HUES6 (cell line): ENCODE results near the gene TNNT1.

Source experiments
- H3K27ac ChIP-seq: 2 replicates; pipeline ENCODE4 v1.7.0; 2013; ENCODE audit warnings: low read depth, mild to moderate bottlenecking, low read length, inconsistent platforms
- H3K27me3 ChIP-seq: 2 replicates; pipeline ENCODE4 v1.6.1; 2013; ENCODE audit warnings: low read length; ENCODE audit not compliant: control insufficient read depth, insufficient read depth
- H3K36me3 ChIP-seq: 2 replicates; pipeline ENCODE4 v1.6.1; 2013; ENCODE audit warnings: low read length; ENCODE audit not compliant: control insufficient read depth, insufficient read depth
- H3K4me1 ChIP-seq: 2 replicates; pipeline ENCODE4 v1.6.1; 2013; ENCODE audit warnings: low read length; ENCODE audit not compliant: control insufficient read depth, insufficient read depth
- H3K4me3 ChIP-seq: 2 replicates; pipeline ENCODE4 v1.5.1; 2013; ENCODE audit warnings: low read depth, low read length
- H3K9ac ChIP-seq: one replicate; pipeline ENCODE4 v1.6.1; 2013; ENCODE audit warnings: mild to moderate bottlenecking, low read length
- H3K9me3 ChIP-seq: 2 replicates; pipeline ENCODE4 v1.6.1; 2013; ENCODE audit warnings: low read depth, low read length; ENCODE audit not compliant: control insufficient read depth, insufficient read depth

TNNT1 gene

DNA sequence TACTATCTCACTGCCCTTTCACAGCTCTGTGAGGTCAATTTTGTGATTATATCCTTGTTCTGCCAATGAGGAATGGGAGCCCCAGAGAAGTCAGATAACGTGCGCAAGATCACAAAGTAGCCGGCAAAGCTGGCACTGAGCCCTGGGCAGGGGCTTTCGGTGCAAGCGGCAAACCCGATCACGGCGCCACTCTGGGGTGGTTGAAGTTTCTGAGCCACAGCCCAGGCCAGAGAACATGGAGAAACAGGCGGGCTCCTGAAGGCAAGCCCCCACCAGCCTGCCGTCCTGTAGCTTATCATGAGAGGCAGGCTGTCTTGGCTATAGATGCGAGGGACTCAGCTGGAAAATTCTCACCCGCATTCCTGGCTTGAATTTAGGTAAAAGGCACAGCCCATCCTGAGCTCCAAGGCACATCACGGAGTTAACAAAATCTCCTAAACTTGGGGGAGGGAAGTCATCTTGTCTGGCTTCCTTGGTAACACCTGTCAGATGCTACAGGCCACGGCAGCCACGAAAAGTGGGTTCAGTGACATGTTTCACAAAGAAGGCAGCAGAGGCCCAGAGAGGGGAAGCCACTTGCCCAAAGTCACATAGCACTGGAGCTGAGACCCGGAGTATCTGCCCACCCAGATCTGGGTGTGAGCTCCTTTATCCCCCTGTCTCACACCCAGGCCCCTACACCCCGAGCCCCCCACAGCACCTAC, 12.5 kb downstream of the TNNT1 start:
- Histone ChIP-seq H3K4me3 (no peak overlapping the region), H3K27me3 (no peaks in the 10 kb centered on the region), H3K27ac (no peak overlapping the region), H3K9ac (no peak overlapping the region), H3K9me3 (no peaks in the 10 kb centered on the region), H3K36me3 (peaks cover 11% of the 10 kb centered on the region), H3K4me1 (peaks cover 4% of the 10 kb centered on the region)

DNA sequence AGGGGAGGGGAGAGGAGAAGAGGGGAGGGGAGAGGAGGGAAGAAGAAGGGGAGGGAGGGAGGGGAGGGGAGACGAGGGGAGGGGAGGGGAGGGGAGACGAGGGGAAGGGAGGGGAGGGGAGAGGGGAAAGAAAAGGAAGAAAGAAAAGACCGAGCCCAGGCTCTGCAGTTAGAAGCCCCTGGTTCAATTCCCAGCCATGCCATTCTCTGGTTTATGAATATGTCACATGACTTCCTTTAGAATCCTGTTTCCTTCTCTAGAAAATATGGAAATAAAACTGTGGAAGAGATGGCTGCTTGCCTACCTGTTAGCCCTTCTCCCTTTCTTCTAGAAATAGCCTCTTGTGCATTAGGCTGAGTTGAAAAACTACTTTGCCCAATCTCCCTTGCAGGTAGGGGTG, 14.3 kb downstream of the TNNT1 start:
- no peak overlapping the region for H3K9ac ChIP-seq
- H3K36me3 ChIP-seq: peaks cover 11% of the 10 kb centered on the region
- H3K4me3 ChIP-seq: no peak overlapping the region
- H3K4me1 ChIP-seq: no peaks in the 10 kb centered on the region; the same call in 1 of the 2 replicates
- H3K9me3 ChIP-seq: no peaks in the 10 kb centered on the region
- H3K27me3 ChIP-seq: no peaks in the 10 kb centered on the region
- no peak overlapping the region for H3K27ac ChIP-seq

DNA sequence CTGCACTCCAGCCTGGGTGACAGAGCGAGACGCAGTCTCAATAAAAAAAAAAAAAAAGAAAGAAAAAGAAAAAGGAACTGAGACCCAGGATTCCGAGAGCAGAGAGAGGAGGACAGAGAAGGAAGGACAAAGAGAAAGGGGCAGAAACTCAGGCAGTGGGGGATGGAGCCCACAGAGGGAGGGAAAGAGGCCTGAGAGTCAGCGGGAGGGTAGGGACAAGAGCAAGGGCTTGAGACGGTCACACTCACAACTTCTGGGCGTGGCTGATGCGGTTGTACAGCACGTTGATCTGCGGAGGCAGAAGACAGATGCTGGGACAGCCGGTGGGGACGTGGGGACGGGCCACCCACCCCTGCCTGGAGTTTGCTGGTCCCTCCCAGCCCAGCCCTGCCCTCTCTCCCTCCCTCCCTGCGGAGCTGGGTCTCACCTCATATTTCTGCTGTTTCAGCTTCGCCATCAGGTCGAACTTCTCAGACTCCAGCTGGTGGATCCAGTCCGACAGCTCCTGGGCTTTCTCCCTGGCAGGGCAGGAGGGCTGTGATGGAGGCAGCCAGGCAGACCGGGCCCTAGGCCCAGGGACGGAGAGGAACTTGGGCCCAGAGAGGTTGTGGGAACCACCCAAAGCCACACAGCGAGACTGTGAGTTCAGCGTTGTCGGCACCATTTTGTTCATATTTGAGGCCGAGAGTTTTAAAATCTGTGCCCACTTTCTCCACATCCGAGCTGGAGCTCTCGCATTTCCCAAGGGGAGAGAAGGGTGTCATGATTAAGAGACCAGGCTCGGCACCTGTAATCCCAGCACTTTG, 15.2 kb downstream of the TNNT1 start:
- no peaks in the 10 kb centered on the region; the same call in 1 of the 2 replicates for H3K4me1 ChIP-seq
- H3K9me3 ChIP-seq: no peaks in the 10 kb centered on the region
- no peaks in the 10 kb centered on the region for H3K27me3 ChIP-seq
- H3K9ac ChIP-seq: peak overlapping the region; percentile 26
- H3K36me3 ChIP-seq: peaks cover 10% of the 10 kb centered on the region
- no peak overlapping the region for H3K4me3 ChIP-seq
- no peak overlapping the region for H3K27ac ChIP-seq

DNA sequence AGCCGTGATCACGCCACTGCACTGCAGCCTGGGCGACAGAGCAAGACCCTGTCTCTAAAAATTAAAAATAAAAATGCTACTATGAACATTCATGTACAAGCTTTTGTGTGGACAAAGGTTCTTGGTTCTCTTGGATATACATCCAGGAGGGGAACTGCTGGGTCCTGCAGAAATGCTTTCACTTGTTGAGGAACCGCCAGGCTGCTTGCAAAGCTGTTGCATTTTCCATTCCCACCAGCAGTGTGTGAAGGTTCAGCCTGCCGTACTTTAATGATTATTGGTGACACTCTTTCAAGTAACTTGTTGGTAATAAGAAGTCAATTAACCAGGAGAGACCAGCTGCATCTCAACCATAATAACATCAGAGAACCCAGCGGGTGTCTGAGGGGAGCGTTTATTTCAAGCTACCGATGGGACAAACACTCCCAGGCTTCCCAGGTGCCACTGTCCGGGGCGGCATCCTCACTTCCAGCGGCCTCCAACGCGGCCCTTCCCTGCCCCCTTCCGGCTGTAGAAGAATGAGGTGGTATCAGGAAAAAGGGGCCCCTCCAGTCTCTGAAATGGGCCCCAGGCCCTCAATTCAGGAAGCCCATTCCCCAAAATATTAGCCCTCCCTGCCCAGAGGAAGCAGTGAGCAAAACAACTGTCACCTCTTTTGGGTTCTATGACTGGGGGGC, 16.4 kb downstream of the TNNT1 start:
- Histone ChIP-seq H3K4me1 (no peaks in the 10 kb centered on the region; the same call in 1 of the 2 replicates), H3K27me3 (no peaks in the 10 kb centered on the region), H3K4me3 (no peak overlapping the region), H3K9ac (no peak overlapping the region), H3K9me3 (no peaks in the 10 kb centered on the region), H3K36me3 (peaks cover 6% of the 10 kb centered on the region), H3K27ac (no peak overlapping the region)

DNA sequence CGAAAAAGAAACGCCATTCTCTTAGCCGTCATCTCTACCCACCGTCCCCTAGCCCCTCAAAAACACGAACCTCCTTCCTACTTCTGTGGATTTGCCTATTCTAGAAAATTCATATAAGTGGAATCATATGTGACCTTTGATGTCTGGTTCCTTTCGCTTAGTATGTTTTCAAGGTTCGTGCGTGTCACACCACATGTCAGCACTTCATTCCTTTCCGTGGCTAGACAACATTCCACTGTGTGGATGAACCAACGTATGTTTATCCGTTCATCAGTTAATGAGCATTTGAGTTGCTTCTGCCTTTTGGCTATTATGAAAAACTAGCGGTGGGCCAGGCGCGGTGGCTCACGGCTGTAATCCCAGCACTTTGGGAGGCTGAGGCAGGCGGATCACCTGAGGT, 17.6 kb downstream of the TNNT1 start:
- Histone ChIP-seq H3K9me3 (no peaks in the 10 kb centered on the region), H3K36me3 (peaks cover under 1% of the 10 kb centered on the region), H3K9ac (no peak overlapping the region), H3K27me3 (no peaks in the 10 kb centered on the region), H3K4me1 (no peaks in the 10 kb centered on the region; the same call in 1 of the 2 replicates), H3K4me3 (no peak overlapping the region), H3K27ac (no peak overlapping the region)

DNA sequence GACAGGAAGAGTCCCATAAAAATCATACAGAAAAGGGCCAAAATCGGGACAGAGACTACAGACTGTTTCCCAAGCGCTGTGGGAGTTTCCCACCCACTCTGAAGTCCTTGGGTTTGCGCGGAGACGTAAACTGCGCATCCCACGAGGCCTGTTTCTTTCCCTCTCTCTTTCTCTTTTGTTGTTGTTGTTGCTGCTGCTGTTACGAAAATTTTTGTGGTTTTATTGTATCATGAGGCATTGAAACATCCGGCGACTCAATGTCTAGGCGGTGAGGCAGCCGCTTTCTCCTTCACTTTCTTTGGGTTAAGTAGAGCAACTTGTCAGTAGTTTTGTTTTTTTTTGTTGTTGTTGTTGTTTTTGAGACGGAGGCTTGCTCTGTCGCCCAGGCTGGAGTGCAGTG, 30.0 kb downstream of the TNNT1 start:
- no peaks in the 10 kb centered on the region for H3K36me3 ChIP-seq
- H3K27me3 ChIP-seq: no peaks in the 10 kb centered on the region
- H3K27ac ChIP-seq: no peak overlapping the region
- peak overlapping the region; percentile 80 for H3K4me3 ChIP-seq
- peak overlapping the region; percentile 52 for H3K9ac ChIP-seq
- H3K4me1 ChIP-seq: peaks cover 13% of the 10 kb centered on the region; the same call in 1 of the 2 replicates
- H3K9me3 ChIP-seq: no peaks in the 10 kb centered on the region

DNA sequence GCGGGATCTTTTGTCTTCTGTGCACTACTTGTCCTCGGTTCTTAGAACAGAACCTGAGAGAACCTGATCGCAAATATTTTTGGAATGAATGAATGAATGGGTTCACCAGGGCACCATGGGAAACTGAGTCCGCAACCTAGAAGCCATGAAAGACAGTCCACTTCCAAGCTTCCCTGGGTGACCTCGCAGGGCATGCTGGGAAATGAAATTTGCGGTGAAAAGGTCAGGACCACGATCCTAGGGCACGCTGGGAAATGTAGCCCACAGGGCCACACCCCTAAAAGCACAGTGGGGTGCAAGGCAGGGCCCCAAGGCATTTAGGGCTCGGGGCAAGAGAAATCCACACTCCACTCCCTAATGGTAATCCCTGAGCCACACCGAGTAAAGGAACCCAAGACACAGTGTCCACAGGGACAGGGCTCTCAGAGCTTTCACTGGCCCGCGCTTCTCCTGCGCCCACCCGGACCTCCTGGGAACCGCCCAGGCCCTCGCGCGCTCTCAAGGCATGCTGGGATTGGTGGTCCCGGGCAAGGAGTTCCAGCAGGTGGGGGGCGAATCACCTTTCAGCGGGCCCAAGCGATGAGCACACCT, 30.5 kb downstream of the TNNT1 start:
- Histone ChIP-seq H3K4me3 (peak overlapping the region; percentile 80), H3K27me3 (no peaks in the 10 kb centered on the region), H3K27ac (no peak overlapping the region), H3K9ac (peak overlapping the region; percentile 52), H3K36me3 (no peaks in the 10 kb centered on the region), H3K4me1 (peaks cover 15% of the 10 kb centered on the region), H3K9me3 (no peaks in the 10 kb centered on the region)

DNA sequence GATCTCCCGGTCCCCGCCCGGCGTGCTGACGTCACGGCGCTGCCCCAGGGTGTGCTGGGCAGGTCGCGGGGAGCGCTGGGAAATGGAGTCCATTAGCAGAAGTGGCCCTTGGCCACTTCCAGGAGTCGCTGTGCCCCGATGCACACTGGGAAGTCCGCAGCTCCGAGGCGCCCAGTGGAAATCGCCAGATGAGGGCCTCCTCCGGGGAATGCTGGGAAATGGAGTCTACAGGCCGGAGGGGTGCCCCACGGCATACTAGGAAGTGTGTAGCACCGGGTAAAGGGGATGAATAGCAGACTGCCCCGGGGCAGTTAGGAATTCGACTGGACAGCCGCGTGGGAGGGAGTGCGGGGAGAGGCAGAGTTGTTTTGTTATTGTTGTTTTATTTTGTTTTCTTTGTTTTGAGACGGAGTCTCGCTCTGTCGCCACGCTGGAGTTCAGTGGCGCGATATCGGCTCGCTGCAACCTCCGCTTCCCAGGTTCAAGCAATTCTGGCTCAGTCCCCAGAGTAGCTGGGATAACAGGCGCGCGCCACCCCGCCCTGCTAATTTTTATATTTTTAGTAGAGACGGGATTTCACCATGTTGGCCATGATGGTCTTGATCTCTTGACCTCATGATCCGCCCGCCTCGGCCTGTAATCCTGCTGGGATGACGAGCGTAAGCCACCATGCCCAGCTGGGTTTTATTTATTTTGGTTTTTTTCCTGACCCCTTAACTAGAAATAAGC, 31.2 kb downstream of the TNNT1 start:
- H3K27ac ChIP-seq: no peak overlapping the region
- H3K4me1 ChIP-seq: peaks cover 22% of the 10 kb centered on the region

DNA sequence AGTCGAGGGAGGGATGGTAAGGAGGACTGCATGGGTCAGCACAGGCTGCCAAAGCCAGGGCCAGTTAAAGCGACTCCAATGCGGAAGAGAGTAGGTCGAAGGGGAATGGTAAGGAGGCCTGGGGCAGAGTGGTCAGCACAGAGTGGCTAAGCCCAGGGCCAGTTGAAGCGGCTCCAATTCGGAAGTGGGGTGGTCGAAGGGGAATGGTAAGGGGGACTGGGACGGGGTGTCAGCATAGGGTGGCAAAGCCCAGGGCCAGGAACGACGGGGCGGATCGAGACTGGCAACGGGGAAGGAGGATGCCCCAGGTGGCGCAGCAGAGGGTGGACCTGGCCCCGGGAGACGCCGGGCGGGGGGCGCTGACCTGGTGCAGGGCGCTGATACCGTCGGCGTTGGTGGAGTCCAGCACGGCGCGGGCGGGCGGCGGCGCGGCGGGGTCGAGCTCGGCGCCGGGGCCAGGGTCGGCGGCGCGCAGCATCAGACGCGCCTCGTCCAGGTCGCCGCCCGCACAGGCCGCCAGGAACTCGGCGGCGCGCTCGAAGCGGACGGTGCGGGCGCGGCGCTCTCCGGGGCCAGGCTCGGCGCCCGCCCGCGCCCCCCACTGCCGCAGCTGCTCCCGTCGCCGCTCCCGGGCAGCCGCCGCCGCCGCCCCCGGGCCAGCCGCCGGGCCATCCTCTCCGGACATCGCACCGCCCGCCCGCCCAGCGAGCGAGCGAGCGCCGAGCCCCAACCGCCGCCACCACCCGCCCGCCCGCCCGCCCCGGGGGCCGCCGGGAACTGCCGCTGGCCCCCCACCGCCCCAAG, 31.9 kb downstream of the TNNT1 start, which contains the start of gene PPP1R12C:
TSS of gene PPP1R12C (minus strand) at position 779 of the 804 bp plus-strand sequence. CDS start at position 685, 94 bp downstream.
- Histone ChIP-seq H3K9ac (peak within 1 kb of the TSS; percentile 70), H3K4me1 (peaks cover 24% of the 10 kb centered on the region), H3K9me3 (no peaks in the 10 kb centered on the region), H3K27ac (no peak within 1 kb of the TSS), H3K4me3 (peak within 1 kb of the TSS; percentile 98), H3K36me3 (peaks cover 3% of the 10 kb centered on the region; the same call in 1 of the 2 replicates), H3K27me3 (no peaks in the 10 kb centered on the region)

More for the DNA sequence above, 31.2 kb downstream of the TNNT1 start:
- Histone ChIP-seq H3K36me3 (no peaks in the 10 kb centered on the region), H3K27me3 (no peaks in the 10 kb centered on the region), H3K9me3 (no peaks in the 10 kb centered on the region), H3K4me3 (peak overlapping the region; percentile 80), H3K9ac (no peak overlapping the region)
